Esophagus muscularis mucosa (tissue), 4 donors: ENCODE data around the gene GPRC5D. TPM values are rescaled to one million over a fixed set of nuclear protein-coding genes. Genes with fewer than 3 reads are reported as not detected.

Experiments
- DNase-seq: peaks from one replicate; pipeline ENCODE4 v3.0.0-alpha.2; 2017; ENCODE audit errors: extremely low spot score
- H3K27ac ChIP-seq, 4 donors: fragments of 200-600 bp; sonication (generic); replicated peaks in 1 of 4; 1 replicate in 3 of 4; 2 replicates in 1 of 4; pipeline ENCODE4 v1.5.1; 2016 to 2019; ENCODE audit warnings: mild to moderate bottlenecking in 1 of 4
- H3K27me3 ChIP-seq, 4 donors: fragments of 200-600 bp; sonication (generic); one replicate each; pipeline versions ENCODE4 v1.5.1 to v1.6.0; 2016 to 2019
- H3K36me3 ChIP-seq, 4 donors: fragments of 200-600 bp; sonication (generic); one replicate each; pipeline ENCODE4 v1.5.1; 2016 to 2019
- H3K4me1 ChIP-seq, 4 donors: fragments of 200-600 bp; sonication (generic); one replicate each; pipeline ENCODE4 v1.5.1; 2016 to 2019
- H3K4me3 ChIP-seq, 4 donors: fragments of 200-600 bp; sonication (generic); 1 replicate in 2 of 4; 2 replicates in 2 of 4; pipeline ENCODE4 v1.5.1; 2016 to 2019; ENCODE audit warnings: mild to moderate bottlenecking in 4 of 4, moderate library complexity in 1 of 4
- H3K9me3 ChIP-seq, 4 donors: fragments of 200-600 bp; sonication (generic); 1 replicate in 3 of 4; 2 replicates in 1 of 4; pipeline ENCODE4 v1.5.1; 2016 to 2019
- EP300 ChIP-seq: sonication (generic); formaldehyde crosslinking; IDR thresholded peaks from one replicate; pipeline ENCODE4 v1.6.1; 2017; ENCODE audit warnings: antibody characterized with exemption
- POLR2A ChIP-seq: fragments of 450-650 bp; IDR thresholded peaks from one replicate; pipeline ENCODE4 v1.6.1; 2017; ENCODE audit warnings: antibody characterized with exemption, moderate library complexity, mild to moderate bottlenecking, low read depth
- POLR2AphosphoS5 ChIP-seq, 2 donors: sonication (generic); formaldehyde crosslinking; IDR thresholded peaks; one replicate each; pipeline ENCODE4 v1.6.1; 2017; ENCODE audit warnings: antibody characterized with exemption in 2 of 2
- whole genome bisulfite sequencing: methylation state at CpG from one replicate; pipeline ENCODE4 v1.1.5; 2018; 5-methylcytosine and 5-hydroxymethylcytosine counted together
- intact Hi-C: fragments of 100-400 bp; cut with DNase I; formaldehyde crosslinking; loops from one replicate; pipeline ENCODE4 v1.15.1; 2023
- total RNA-seq, 4 donors: library from RNA; depleted of rRNA; stranded (reverse); fragments of >200 nt; gene quantifications; one replicate each; pipeline versions ENCODE4 v1.1.0 to v1.2.1, GENCODE V29; 2016
- TF ChIP-seq, protein P1 (sequence below), 3 experiments: fragments of 200-600 bp in 2 of 3; fragments of 450-650 bp in 1 of 3; sonication (generic) in 2 of 3; IDR thresholded peaks; one replicate each; pipeline ENCODE4 v1.5.1; 2017 to 2019; ENCODE audit warnings: antibody characterized with exemption in 3 of 3, mild to moderate bottlenecking in 2 of 3, moderate library complexity in 1 of 3

Gene GPRC5D
- total RNA-seq, 4 donors from 2014 or later = 0.84 TPM; not detected in 3

DNA sequence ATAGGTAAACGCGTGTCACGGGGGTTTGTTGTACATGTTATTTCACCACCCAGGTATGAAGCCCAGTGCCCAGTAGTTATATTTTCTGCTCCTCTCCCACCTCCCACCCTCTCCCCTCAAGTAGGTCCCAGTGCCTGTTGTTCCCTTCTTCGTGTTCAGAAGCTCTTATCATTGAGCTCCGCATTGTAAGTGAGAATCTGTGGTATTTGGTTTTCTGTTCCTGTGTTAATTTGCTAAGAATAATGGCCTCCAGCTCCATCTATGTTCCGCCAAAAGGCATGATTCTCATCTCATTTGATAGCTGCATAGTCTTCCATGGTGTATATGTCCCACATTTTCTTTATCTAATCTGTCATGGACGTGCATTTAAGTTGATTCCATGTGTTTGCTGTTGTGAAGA is 6.9 kb upstream of the GPRC5D start:
- H3K27ac ChIP-seq = no peak overlapping the region
- H3K4me1 ChIP-seq = no peaks in the 10 kb centered on the region
- H3K9me3 ChIP-seq = no peaks in the 10 kb centered on the region
- 77% methylated on average over 7 of the region's 7 CpGs for WGBS
- intact Hi-C loops = no loop called here
- no peak overlapping the region for H3K4me3 ChIP-seq
- TF ChIP-seq, protein P1, sequence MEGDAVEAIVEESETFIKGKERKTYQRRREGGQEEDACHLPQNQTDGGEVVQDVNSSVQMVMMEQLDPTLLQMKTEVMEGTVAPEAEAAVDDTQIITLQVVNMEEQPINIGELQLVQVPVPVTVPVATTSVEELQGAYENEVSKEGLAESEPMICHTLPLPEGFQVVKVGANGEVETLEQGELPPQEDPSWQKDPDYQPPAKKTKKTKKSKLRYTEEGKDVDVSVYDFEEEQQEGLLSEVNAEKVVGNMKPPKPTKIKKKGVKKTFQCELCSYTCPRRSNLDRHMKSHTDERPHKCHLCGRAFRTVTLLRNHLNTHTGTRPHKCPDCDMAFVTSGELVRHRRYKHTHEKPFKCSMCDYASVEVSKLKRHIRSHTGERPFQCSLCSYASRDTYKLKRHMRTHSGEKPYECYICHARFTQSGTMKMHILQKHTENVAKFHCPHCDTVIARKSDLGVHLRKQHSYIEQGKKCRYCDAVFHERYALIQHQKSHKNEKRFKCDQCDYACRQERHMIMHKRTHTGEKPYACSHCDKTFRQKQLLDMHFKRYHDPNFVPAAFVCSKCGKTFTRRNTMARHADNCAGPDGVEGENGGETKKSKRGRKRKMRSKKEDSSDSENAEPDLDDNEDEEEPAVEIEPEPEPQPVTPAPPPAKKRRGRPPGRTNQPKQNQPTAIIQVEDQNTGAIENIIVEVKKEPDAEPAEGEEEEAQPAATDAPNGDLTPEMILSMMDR (IDR thresholded peaks at IDR 0.05) = no peak
- TF ChIP-seq POLR2A (no peak), POLR2AphosphoS5 (IDR thresholded peaks at IDR 0.05) (no peak), EP300 (no peak)
- no peaks in the 10 kb centered on the region for H3K27me3 ChIP-seq
- H3K36me3 ChIP-seq = no peaks in the 10 kb centered on the region
- DNase-seq = no peak

DNA sequence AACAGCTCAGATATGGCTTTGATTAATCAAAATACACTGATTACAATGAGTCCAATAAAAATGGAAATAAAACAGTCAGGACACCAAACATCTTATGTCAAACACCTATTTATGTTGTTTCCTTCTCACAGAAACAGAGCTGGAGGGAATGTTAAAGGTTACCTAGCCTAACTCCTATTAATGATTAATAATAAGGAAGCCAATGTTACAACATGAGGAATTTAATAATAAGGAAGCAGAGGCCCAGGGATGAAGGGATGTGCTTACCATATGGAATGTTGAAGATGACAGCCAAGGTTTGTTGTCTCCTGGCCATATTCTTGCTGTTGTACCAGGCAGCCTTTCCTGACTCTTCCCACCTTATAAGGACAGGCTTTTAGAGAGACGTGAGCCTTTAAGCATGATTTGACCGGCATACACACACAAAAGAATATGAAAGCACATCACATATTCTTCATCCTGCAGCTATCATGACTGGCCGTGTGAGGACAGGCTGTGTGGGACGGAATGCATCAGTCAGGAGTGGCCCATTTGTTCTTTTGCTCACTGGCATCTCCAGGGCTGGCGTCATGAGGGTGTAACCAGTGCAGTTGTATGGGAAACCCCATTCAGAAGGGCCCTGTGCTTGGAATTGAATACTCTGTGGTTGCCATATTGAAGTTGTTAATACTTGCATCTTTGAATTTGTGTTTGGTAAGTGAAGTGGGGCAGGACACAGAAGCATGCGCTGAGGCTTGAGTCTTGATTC is 3.1 kb upstream of the GPRC5D start:
- Histone ChIP-seq H3K27ac (no peak overlapping the region), H3K4me1 (no peaks in the 10 kb centered on the region), H3K36me3 (no peaks in the 10 kb centered on the region), H3K4me3 (no peak overlapping the region), H3K27me3 (no peaks in the 10 kb centered on the region), H3K9me3 (no peaks in the 10 kb centered on the region)
- peak; percentile 64 for DNase-seq
- intact Hi-C loops = no loop called here
- no peak for TF ChIP-seq POLR2A
- TF ChIP-seq, protein P1 (IDR thresholded peaks at IDR 0.05) = no peak
- TF ChIP-seq POLR2AphosphoS5 (IDR thresholded peaks at IDR 0.05) = no peak
- no peak for TF ChIP-seq EP300
- WGBS = 91% methylated on average over 6 of the region's 6 CpGs

DNA sequence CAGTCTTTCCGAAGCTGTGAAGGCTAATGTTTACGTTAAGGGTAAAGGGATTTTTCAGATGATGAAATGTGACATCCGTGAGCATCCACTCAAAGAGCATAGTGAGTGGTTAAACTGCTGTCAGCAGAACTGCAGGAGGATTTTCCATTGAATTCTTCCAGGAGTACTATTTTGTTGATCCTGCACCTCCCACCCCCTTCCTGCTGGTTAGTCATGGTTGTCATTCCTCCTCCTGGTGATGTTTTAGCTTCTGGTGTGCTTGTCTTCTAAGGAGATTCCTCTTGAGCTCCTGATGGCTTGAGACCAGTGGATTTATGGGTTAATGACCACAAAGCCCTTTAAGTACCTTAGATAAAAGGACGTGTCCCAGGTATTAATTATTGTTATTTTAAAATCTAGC is 2.4 kb upstream of the GPRC5D start:
- Histone ChIP-seq H3K36me3 (no peaks in the 10 kb centered on the region), H3K4me1 (no peaks in the 10 kb centered on the region), H3K27ac (no peak overlapping the region), H3K4me3 (no peak overlapping the region), H3K9me3 (no peaks in the 10 kb centered on the region), H3K27me3 (no peaks in the 10 kb centered on the region)
- intact Hi-C loops = no loop called here
- DNase-seq = peak; percentile 42
- TF ChIP-seq POLR2A (no peak), POLR2AphosphoS5 (IDR thresholded peaks at IDR 0.05) (no peak), EP300 (no peak)
- TF ChIP-seq, protein P1 (IDR thresholded peaks at IDR 0.05) = no peak
- WGBS = 73% methylated on average over 4 of the region's 4 CpGs

DNA sequence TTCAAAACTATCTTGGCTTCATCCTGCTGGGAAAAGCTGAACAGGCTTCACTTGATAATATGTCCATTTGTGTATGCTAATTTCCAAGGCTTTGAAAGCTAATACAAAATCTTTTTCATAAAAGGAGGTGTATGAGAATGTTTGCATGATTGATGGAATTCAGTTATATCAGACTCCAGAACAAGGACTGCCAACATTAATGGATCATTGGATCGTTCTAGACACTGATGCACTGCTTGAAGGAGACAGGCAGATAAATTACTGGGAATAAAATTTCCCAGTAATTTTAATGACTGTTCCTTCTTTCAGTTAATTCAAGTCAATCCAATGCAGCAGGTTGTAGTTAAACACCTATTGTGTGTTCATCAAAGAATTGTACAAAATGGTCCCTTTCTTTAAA is 466 bp downstream of the GPRC5D start:
- TF ChIP-seq POLR2AphosphoS5 (IDR thresholded peaks at IDR 0.05) (no peak), POLR2A (no peak), EP300 (no peak)
- TF ChIP-seq, protein P1 (IDR thresholded peaks at IDR 0.05) = no peak
- DNase-seq = no peak
- no peaks in the 10 kb centered on the region for H3K9me3 ChIP-seq
- H3K36me3 ChIP-seq = no peaks in the 10 kb centered on the region
- H3K4me3 ChIP-seq = no peak overlapping the region
- H3K27ac ChIP-seq = no peak overlapping the region
- no peaks in the 10 kb centered on the region for H3K27me3 ChIP-seq
- intact Hi-C loops = no loop called here
- WGBS = 86% methylated on average over 1 of the region's 1 CpG
- no peaks in the 10 kb centered on the region for H3K4me1 ChIP-seq

DNA sequence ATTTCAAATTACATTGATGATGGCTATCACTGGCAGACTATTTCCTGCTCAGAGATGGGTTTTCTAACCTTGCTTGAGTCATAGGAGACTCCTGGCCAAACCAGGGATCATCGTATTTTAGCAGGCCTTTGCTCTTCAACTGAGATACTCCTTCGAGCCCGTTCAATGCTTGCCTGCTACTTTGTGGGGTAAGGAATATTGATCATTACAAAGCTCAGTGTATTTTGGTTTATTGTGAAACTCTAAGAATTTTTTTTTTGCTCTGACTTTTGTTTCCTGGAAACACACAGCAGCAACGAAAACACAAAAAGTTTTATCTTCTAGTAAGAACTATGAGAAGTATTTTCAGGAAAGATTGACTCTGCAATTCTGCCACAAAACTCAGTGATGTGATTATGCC is 4.1 kb downstream of the GPRC5D start:
- Histone ChIP-seq H3K36me3 (no peaks in the 10 kb centered on the region), H3K4me1 (peaks cover 0 to 11% (median 11%) of the 10 kb centered on the region in 4 donors), H3K9me3 (no peaks in the 10 kb centered on the region), H3K4me3 (no peak overlapping the region), H3K27me3 (no peaks in the 10 kb centered on the region), H3K27ac (no peak overlapping the region)
- WGBS = 82% methylated on average over 4 of the region's 4 CpGs
- intact Hi-C loops = no loop called here
- TF ChIP-seq EP300 (no peak), POLR2AphosphoS5 (IDR thresholded peaks at IDR 0.05) (no peak), POLR2A (no peak)
- TF ChIP-seq, protein P1 (IDR thresholded peaks at IDR 0.05) = no peak
- peak; percentile 50 for DNase-seq
